GM21447 (cell line): ENCODE results near the gene MCRIP1.

Experiments
- ATAC-seq: cut with Tn5 transposase; IDR thresholded peaks from one replicate; pipeline ENCODE4 v1.9.1; 2021; ENCODE audit not compliant: unreplicated experiment

Gene MCRIP1

GRCh38 chr17:81860756-81861568, 27.9 kb upstream of the MCRIP1 start:
- ATAC-seq = peak; percentile 78

GRCh38 chr17:81859906-81860755, 27.0 kb upstream of the MCRIP1 start, which contains the start of gene P4HB:
Gene P4HB (minus strand): TSS chr17:81860535. CDS start chr17:81860471, 64 bp downstream.
- no peak for ATAC-seq

- no peak for ATAC-seq
Measured at GRCh38 chr17:81858967-81859905, 26.1 kb upstream of the MCRIP1 start.

- no peak for ATAC-seq
Measured at GRCh38 chr17:81858170-81858966, 25.3 kb upstream of the MCRIP1 start.

- no peak for ATAC-seq
Measured at GRCh38 chr17:81854974-81855774, 22.1 kb upstream of the MCRIP1 start.

- ATAC-seq = no peak
Measured at GRCh38 chr17:81852237-81852636, 19.1 kb upstream of the MCRIP1 start.

GRCh38 chr17:81851423-81851822, 18.3 kb upstream of the MCRIP1 start:
- ATAC-seq = no peak

- no peak for ATAC-seq
Measured at GRCh38 chr17:81849457-81849856, 16.4 kb upstream of the MCRIP1 start.

GRCh38 chr17:81846743-81847689, 13.9 kb upstream of the MCRIP1 start:
- no peak for ATAC-seq

GRCh38 chr17:81845881-81846742, 13.0 kb upstream of the MCRIP1 start:
- ATAC-seq = no peak

GRCh38 chr17:81845361-81845760, 12.3 kb upstream of the MCRIP1 start:
- no peak for ATAC-seq

- ATAC-seq = no peak
Measured at GRCh38 chr17:81844887-81845286, 11.8 kb upstream of the MCRIP1 start.

GRCh38 chr17:81844327-81844851, 11.3 kb upstream of the MCRIP1 start:
- no peak for ATAC-seq

GRCh38 chr17:81843713-81844326, 10.7 kb upstream of the MCRIP1 start:
- no peak for ATAC-seq

- no peak for ATAC-seq
Measured at GRCh38 chr17:81842725-81843504, 9.8 kb upstream of the MCRIP1 start.

GRCh38 chr17:81842378-81842724, 9.3 kb upstream of the MCRIP1 start:
- no peak for ATAC-seq
